ENCODE measurements around the gene LIPM.

Gene LIPM

GRCh38 chr10:88840881-88841280, 38.4 kb downstream of the LIPM start:
- no peak for DNase-seq

DNA sequence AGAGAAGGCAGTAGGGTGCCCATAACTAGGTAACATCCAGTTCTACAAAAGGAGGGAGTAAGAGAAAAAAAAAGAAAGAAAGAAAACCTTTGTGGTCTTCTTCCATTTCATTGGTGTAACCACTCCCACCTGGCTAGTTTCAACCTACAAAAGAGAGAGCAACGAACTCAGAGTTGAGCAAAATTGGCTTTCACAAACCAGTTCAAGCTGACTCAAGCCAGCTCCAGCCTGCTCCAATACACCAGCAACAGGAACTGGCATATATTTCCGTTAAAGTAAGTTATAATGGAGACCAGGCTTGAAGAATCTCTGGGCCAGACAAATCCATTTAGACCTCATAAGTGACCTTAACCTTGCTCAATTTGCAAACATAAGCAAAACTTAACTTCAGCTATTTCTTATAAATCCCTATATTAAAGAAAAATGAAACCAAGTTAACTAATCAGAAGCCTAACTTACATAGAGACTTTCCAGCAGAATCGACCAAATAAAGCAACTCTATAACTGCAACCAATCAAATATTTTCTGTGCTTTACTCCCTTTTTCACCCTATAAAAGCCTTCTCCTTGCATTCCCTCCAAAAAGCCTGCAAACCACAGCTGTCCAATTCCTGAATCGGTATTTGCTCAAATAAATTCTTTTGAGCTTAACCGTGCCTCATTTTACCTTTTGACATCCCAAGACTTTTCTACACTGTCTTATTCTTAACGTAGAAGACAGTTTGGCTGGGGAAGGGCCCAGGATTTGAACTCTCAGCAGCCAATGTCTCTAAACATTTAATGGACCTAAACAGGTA, 39.0 kb downstream of the LIPM start:
- DNase-seq, result no peak

DNA sequence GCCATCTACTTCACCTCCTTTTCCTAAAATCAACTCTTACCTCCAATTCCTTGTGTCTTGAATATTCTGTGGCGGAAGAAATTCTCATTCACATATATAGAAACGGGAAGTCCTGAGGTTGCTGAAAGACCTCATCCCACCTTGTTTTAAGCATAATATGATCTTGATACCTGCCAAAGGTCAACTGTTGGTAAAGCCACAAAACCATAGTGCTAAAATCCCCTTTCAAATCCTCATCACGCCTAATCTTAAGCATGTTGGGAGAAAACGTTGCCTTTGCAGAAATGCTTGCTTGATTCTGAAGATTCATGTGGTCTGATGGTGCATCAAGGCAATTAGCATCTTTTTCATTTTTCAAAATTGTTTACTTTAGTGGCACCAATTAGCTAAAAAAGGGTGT, 40.6 kb downstream of the LIPM start:
- DNase-seq, result no peak

DNA sequence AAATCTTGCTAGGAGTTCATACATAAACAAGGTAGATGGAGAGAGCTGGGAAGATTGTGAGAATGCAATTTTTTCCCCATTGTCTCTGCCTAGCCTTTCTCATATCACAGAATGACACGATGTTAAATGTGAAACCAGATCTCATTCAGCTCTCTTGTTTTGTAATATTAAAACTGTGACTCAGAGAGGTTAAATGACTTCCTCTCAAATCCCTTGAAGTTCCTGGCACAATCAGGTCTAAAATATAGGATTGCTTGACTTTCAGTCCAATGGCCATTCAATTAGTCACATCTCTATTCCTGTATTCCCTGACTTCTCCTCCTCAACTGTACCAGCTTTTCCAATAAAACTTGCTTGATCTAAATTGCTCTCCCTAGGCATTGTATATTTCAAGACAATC, 46.0 kb downstream of the LIPM start:
- no peak for DNase-seq

- DNase-seq, result no peak
Observed at GRCh38 chr10:88849234-88849633, 46.7 kb downstream of the LIPM start.

DNA sequence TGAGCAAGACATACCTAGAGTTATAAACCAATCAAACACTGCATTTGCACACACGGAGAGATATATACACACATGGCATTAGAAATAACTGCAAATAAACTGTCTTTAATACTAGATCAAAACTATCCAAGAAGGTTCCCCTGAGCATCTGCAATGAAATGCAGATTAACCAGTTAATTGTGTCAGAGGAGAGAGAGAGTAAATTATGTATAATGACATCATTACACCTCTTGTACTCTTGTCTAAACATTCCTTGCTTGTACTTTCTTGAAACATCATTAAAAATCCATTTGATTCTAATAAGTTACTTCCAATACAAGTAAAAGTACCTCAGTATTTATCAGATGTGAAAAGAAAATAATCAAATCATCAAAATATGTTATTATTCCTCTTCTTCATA, 48.2 kb downstream of the LIPM start:
- no peak for DNase-seq

GRCh38 chr10:88851706-88852105, 49.2 kb downstream of the LIPM start, which contains the start of gene ANKRD22:
Gene ANKRD22, minus strand, starts transcription at chr10:88851844. Its CDS starts 237 bp downstream, at chr10:88851607.
- peak; percentile 67 for DNase-seq

GRCh38 chr10:88852327-88852726, 49.8 kb downstream of the LIPM start:
- DNase-seq, result no peak

GRCh38 chr10:88853155-88853881, 50.8 kb downstream of the LIPM start:
- peak; percentile 75 for DNase-seq

GRCh38 chr10:88854684-88855083, 52.2 kb downstream of the LIPM start:
- no peak for DNase-seq

DNA sequence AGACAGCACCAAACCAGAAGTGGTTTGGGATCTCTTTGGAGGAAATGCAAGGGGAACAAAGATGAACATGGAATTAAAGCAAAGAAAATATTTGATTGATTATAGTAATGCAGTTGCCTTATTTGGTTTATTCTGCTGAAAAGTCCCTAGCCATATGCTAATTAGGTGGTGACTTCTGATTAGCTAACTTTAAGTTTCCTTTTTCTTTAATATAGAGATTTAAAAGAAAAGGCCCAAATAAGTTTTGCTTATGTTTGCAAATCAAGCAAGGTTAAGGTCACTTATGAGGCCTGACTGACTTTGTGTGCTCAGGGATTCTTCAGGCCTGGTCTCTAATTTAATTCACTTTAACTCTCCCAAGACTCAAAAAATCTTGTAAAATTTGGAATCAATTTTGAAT, 55.3 kb downstream of the LIPM start:
- DNase-seq, result no peak

- no peak for DNase-seq
Observed at GRCh38 chr10:88858491-88858890, 56.0 kb downstream of the LIPM start.

DNA sequence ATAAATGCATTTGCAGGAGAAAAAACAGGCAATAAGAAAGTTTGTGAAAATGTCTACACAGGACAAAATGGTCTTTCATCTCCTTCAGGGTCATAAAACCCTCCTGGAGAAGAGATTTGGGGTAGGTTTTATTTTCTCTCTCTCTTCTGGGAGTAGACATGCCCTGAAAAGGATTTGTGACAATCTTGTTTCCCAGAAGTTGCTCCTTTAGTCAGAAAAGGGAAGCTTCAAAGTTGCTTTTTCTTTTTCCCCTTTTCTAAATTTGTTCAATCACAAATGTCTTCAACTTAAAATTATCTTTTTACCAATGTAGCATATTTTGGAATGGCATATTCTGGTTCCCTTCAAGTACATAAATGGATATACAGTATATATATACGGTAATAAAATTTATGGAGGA, 58.5 kb downstream of the LIPM start:
- no peak for DNase-seq

- DNase-seq, result peak; percentile 64
Observed at GRCh38 chr10:88865281-88865876, 62.8 kb downstream of the LIPM start.

DNA sequence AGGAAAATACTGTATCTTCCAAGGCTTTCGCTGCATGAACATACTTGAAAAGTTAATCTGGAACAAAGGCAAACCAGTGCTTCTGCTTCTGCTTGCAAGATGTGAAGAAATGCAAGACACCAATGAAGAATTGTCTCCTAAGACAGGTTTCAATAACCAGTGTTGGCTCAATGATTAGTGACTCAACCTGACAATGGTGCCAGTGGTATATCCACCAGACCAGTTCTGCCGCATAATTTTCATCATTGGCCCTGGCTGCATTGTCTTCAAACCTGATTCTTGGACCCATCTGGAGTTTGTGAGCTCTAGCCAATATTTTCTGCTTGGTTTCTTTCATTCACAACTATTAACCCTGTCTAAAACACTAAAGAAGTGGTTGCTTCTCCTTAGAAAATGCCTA, 63.9 kb downstream of the LIPM start:
- DNase-seq, result no peak

GRCh38 chr10:88870089-88870488, 67.6 kb downstream of the LIPM start:
- no peak for DNase-seq

Measured in hematopoietic multipotent progenitor cell treated with erythropoietin and hydrocortisone succinate and interleukin-3 and kit ligand, for 4 days (in vitro differentiated cells).